ENCODE data around the gene NEMP2.

GRCh38 chr2:190545555-190546385 lies 11.2 kb upstream of the NEMP2 start:
- no peak for TF ChIP-seq EZH2 (IDR thresholded peaks at IDR 0.05; ENCODE audit: low read length)
- no peak for TF ChIP-seq CTCF (optimal IDR thresholded peaks at IDR 0.05 in 1 of 3, IDR thresholded peaks at IDR 0.05 in 1 of 3, conservative IDR thresholded peaks at IDR 0.05 in 1 of 3; ENCODE audit: extremely low read depth in 1 of 3, insufficient read depth in 2 of 3, low read length in 3 of 3)
